CD4-positive, alpha-beta T cell treated with Interleukin-17A for 4 hours (primary cell): ENCODE results near the gene GPRIN2.
A peak's percentile ranks its signal among the peaks of the same experiment; 100 is the strongest.
"Not testable (repeated sequence)": the region's sequence is repeated elsewhere in the genome, so short reads cannot be mapped to it uniquely, and the experiment has no call there.

ENCODE experiments used
- DNase-seq: peaks from one replicate; pipeline ENCODE4 v3.0.0-alpha.2; 2020; ENCODE audit warnings: mixed read lengths

Gene GPRIN2

GRCh38 chr10:46556515-46557318 is at the start of gene GPRIN2:
Gene GPRIN2, minus strand, starts transcription at chr10:46556658. Its CDS starts 5,922 bp downstream, at chr10:46550736.
- peak; percentile 4 for DNase-seq

GRCh38 chr10:46600516-46600915 is 44.1 kb upstream of the GPRIN2 start:
- not testable (repeated sequence) for DNase-seq

- peak; percentile 9 for DNase-seq
Observed at GRCh38 chr10:46597616-46598246, 41.3 kb upstream of the GPRIN2 start.

- DNase-seq, result peak; percentile 2
Observed at GRCh38 chr10:46596570-46596969, 40.1 kb upstream of the GPRIN2 start.

- DNase-seq, result not testable (repeated sequence)
Observed at GRCh38 chr10:46594453-46595063, 38.1 kb upstream of the GPRIN2 start.

- not testable (repeated sequence) for DNase-seq
Observed at GRCh38 chr10:46593307-46593706, 36.8 kb upstream of the GPRIN2 start.

GRCh38 chr10:46591053-46591452 is 34.6 kb upstream of the GPRIN2 start:
- not testable (repeated sequence) for DNase-seq

GRCh38 chr10:46589589-46589988 is 33.1 kb upstream of the GPRIN2 start:
- DNase-seq, result not testable (repeated sequence)

GRCh38 chr10:46588221-46588620 is 31.8 kb upstream of the GPRIN2 start:
- not testable (repeated sequence) for DNase-seq

- DNase-seq, result not testable (repeated sequence)
Observed at GRCh38 chr10:46587546-46587945, 31.1 kb upstream of the GPRIN2 start.

- DNase-seq, result not testable (repeated sequence)
Observed at GRCh38 chr10:46585246-46585645, 28.8 kb upstream of the GPRIN2 start.

GRCh38 chr10:46584196-46584595 is 27.7 kb upstream of the GPRIN2 start:
- not testable (repeated sequence) for DNase-seq

- DNase-seq, result not testable (repeated sequence)
Observed at GRCh38 chr10:46582568-46582967, 26.1 kb upstream of the GPRIN2 start.

- not testable (repeated sequence) for DNase-seq
Observed at GRCh38 chr10:46581997-46582396, 25.5 kb upstream of the GPRIN2 start.

- not testable (repeated sequence) for DNase-seq
Observed at GRCh38 chr10:46579378-46579777, 22.9 kb upstream of the GPRIN2 start.

- DNase-seq, result not testable (repeated sequence)
Observed at GRCh38 chr10:46578474-46579178, 22.2 kb upstream of the GPRIN2 start, which contains the start of gene SYT15. Gene SYT15, plus strand, starts transcription at chr10:46579128. Its CDS starts 41 bp downstream, at chr10:46579169.

- not testable (repeated sequence) for DNase-seq
Observed at GRCh38 chr10:46577624-46578473, 21.4 kb upstream of the GPRIN2 start.

- DNase-seq, result not testable (repeated sequence)
Observed at GRCh38 chr10:46573884-46574283, 17.4 kb upstream of the GPRIN2 start.

GRCh38 chr10:46573314-46573713 is 16.9 kb upstream of the GPRIN2 start:
- DNase-seq, result not testable (repeated sequence)

- not testable (repeated sequence) for DNase-seq
Observed at GRCh38 chr10:46572765-46573164, 16.3 kb upstream of the GPRIN2 start.

- DNase-seq, result not testable (repeated sequence)
Observed at GRCh38 chr10:46570655-46571054, 14.2 kb upstream of the GPRIN2 start.

- DNase-seq, result not testable (repeated sequence)
Observed at GRCh38 chr10:46567151-46567550, 10.7 kb upstream of the GPRIN2 start.
